Natural killer cell (primary cell): ENCODE data around the gene MTURN. TPM values are rescaled to one million over a fixed set of nuclear protein-coding genes. Genes with fewer than 3 reads are reported as not detected.

Experiments used
- ATAC-seq, 3 donors: fragments of 150-1000 bp in 2 of 3; fragments of 200-7000 bp in 1 of 3; cut with Tn5 transposase; 1 replicate in 1 of 3; 2 replicates in 2 of 3; pipeline ENCODE4 v1.10.0; 2021; ENCODE audit warnings: mild to moderate bottlenecking in 2 of 3, moderate library complexity in 2 of 3
- DNase-seq, 2 donors: peaks; one replicate each; pipeline versions ENCODE4 v3.0.0 to v3.0.0-alpha.2; 2013 to 2021; ENCODE audit warnings: mixed read lengths in 1 of 2
- H3K27ac ChIP-seq: one replicate; pipeline ENCODE4 v1.5.1; 2013; ENCODE audit warnings: mild to moderate bottlenecking, low read length
- H3K27me3 ChIP-seq: one replicate; pipeline ENCODE4 v1.6.1; 2013; ENCODE audit warnings: low read length; ENCODE audit not compliant: control insufficient read depth, insufficient read depth
- H3K36me3 ChIP-seq: one replicate; pipeline ENCODE4 v1.6.1; 2013; ENCODE audit warnings: low read length; ENCODE audit not compliant: control insufficient read depth, insufficient read depth
- H3K4me1 ChIP-seq: one replicate; pipeline ENCODE4 v1.6.1; 2013; ENCODE audit warnings: low read length; ENCODE audit not compliant: control insufficient read depth, insufficient read depth
- H3K4me3 ChIP-seq: one replicate; pipeline ENCODE4 v1.5.1; 2013; ENCODE audit warnings: low read length
- H3K9me3 ChIP-seq: one replicate; pipeline ENCODE4 v1.6.1; 2013; ENCODE audit warnings: low read length; ENCODE audit not compliant: control insufficient read depth, insufficient read depth
- H3K27ac Mint-ChIP-seq, 2 donors: one replicate each; pipeline ENCODE4 v1.8.0; 2022; ENCODE audit warnings: mild to moderate bottlenecking in 2 of 2, mixed read lengths in 2 of 2, moderate library complexity in 1 of 2
- H3K27me3 Mint-ChIP-seq, 2 donors: one replicate each; pipeline ENCODE4 v1.8.0; 2022; ENCODE audit warnings: low read depth in 2 of 2, mixed read lengths in 2 of 2
- H3K36me3 Mint-ChIP-seq: one replicate; pipeline ENCODE4 v1.8.0; 2022; ENCODE audit warnings: mixed read lengths
- H3K4me1 Mint-ChIP-seq, 2 donors: one replicate each; pipeline ENCODE4 v1.8.0; 2022; ENCODE audit warnings: mixed read lengths in 2 of 2
- H3K4me3 Mint-ChIP-seq: one replicate; pipeline ENCODE4 v1.8.0; 2022; ENCODE audit warnings: mild to moderate bottlenecking, moderate library complexity, mixed read lengths
- H3K9me3 Mint-ChIP-seq, 2 donors: one replicate each; pipeline ENCODE4 v1.8.0; 2022; ENCODE audit warnings: mixed read lengths in 2 of 2
- WGBS: methylation state at CpG from one replicate; pipeline ENCODE4 v1.1.7; 2013; ENCODE audit warnings: missing lambda C conversion rate; ENCODE audit not compliant: insufficient coverage; 5-methylcytosine and 5-hydroxymethylcytosine counted together
- intact Hi-C: fragments of 100-400 bp; cut with micrococcal nuclease; formaldehyde crosslinking; loops from one replicate; pipeline ENCODE4 v1.14.2; 2022
- total RNA-seq, 4 donors: library from RNA; stranded (reverse); fragments of 120-200 nt in 1 of 4; gene quantifications; one replicate each; pipeline versions ENCODE4 v1.2.3 to v1.2.4, GENCODE V29; 2013 to 2022
- TF ChIP-seq, protein P1 (sequence below): fragments of 200-600 bp; IDR thresholded peaks from one replicate; pipeline ENCODE4 v1.8.0; 2022; ENCODE audit warnings: antibody characterized with exemption

The MTURN gene
- total RNA-seq, 3 donors from 2014 or later (not counting 1 experiment from before 2014, with no cell fraction given) = 31.6 to 37.3 (median 32.8) TPM

DNA sequence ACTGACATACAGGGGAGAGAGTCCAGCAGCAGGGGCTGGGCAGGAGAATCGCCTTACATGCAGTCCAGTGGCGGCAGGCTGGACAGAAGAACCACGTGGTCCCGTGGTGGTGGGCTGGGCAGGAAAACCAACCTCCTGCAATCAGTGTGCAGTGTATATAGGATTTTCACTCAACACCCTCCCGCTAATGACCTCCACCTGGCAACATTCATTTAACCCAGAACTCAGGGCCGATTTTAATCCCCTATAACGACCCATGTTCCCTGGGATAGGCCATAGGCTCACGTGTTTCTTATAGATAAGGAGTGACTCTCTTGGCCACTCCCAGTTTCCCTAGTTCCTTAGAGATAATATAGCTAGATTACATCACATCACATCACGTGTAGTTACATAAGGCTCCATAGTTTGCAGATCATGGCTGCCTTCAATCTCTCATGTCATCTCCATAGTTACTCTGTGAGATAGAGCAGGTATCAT lies 19.4 kb downstream of the MTURN start:
- Histone ChIP-seq H3K36me3 (no peaks in the 10 kb centered on the region), H3K27me3 (no peaks in the 10 kb centered on the region), H3K4me3 (no peak overlapping the region), H3K9me3 (no peaks in the 10 kb centered on the region), H3K4me1 (peaks cover 6% of the 10 kb centered on the region), H3K27ac (no peak overlapping the region)
- no peak overlapping the region for H3K4me3 Mint-ChIP-seq
- intact Hi-C loops = no loop called here
- no peaks in the 10 kb centered on the region for H3K9me3 Mint-ChIP-seq
- WGBS = 91% methylated on average over 8 of the region's 9 CpGs
- peaks cover under 1 to 8% of the 10 kb centered on the region in 2 donors for H3K4me1 Mint-ChIP-seq
- H3K27me3 Mint-ChIP-seq = no peaks in the 10 kb centered on the region
- TF ChIP-seq, protein P1, sequence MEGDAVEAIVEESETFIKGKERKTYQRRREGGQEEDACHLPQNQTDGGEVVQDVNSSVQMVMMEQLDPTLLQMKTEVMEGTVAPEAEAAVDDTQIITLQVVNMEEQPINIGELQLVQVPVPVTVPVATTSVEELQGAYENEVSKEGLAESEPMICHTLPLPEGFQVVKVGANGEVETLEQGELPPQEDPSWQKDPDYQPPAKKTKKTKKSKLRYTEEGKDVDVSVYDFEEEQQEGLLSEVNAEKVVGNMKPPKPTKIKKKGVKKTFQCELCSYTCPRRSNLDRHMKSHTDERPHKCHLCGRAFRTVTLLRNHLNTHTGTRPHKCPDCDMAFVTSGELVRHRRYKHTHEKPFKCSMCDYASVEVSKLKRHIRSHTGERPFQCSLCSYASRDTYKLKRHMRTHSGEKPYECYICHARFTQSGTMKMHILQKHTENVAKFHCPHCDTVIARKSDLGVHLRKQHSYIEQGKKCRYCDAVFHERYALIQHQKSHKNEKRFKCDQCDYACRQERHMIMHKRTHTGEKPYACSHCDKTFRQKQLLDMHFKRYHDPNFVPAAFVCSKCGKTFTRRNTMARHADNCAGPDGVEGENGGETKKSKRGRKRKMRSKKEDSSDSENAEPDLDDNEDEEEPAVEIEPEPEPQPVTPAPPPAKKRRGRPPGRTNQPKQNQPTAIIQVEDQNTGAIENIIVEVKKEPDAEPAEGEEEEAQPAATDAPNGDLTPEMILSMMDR = no peak
- DNase-seq (no peak), ATAC-seq (no peak)
- H3K36me3 Mint-ChIP-seq = no peaks in the 10 kb centered on the region
- H3K27ac Mint-ChIP-seq = no peak overlapping the region

DNA sequence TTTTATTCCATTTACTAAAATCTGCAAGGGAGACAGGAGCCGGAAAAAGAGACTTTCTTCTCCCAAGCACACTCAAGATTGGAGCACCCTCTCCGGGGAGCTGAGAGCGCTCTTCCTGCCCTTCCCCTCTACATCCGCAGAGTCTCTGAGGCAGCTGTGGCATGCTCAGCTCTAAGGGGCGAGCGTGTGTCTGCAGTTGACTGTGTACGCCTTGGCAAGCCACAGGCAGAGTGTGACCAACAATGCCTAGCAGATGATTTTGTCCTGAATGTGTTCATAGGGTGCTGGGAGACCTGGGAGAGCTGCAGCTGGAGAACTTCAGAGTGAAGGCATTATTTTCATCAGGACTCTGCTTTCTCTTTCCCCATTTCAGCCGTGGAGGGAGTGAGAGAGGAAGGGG lies 20.7 kb downstream of the MTURN start:
- DNase-seq = no peak
- 85% methylated on average over 8 of the region's 8 CpGs for WGBS
- peak in 2 of 3 donors; percentile 39 to 42 for ATAC-seq

DNA sequence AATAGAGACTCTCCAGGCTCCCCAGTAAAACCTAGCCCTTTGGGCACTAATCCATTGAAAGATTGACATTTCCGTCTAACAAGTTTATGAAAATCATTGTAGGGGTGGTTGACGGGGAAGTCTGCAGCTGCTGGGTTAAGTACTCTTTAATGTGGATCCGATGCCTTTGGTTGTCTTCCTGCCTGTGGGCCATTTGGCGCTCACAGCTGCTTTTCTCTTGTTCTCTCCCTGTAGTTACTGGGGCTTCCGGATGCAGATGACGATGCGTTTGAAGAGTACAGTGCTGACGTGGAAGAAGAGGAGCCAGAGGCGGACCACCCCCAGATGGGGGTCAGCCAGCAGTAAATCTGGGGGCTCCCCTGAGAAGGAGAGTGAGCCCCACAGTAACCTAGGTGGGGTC lies 22.4 kb downstream of the MTURN start:
- no peak overlapping the region for H3K4me3 Mint-ChIP-seq

More for the DNA sequence above, 20.7 kb downstream of the MTURN start:
- no peaks in the 10 kb centered on the region for H3K9me3 ChIP-seq
- peak overlapping the region in 1 of 2 donors; percentile 10 for H3K27ac Mint-ChIP-seq
- peaks cover 14% of the 10 kb centered on the region for H3K4me1 ChIP-seq
- peaks cover 14 to 21% of the 10 kb centered on the region in 2 donors for H3K4me1 Mint-ChIP-seq
- intact Hi-C loops = no loop called here
- H3K27me3 Mint-ChIP-seq = no peaks in the 10 kb centered on the region
- no peaks in the 10 kb centered on the region for H3K9me3 Mint-ChIP-seq
- H3K27me3 ChIP-seq = no peaks in the 10 kb centered on the region
- TF ChIP-seq, protein P1 = no peak
- no peaks in the 10 kb centered on the region for H3K36me3 ChIP-seq
- H3K4me3 ChIP-seq = no peak overlapping the region
- H3K4me3 Mint-ChIP-seq = no peak overlapping the region
- no peak overlapping the region for H3K27ac ChIP-seq
- H3K36me3 Mint-ChIP-seq = no peaks in the 10 kb centered on the region

More for the DNA sequence above, 22.4 kb downstream of the MTURN start:
- peaks cover 19 to 34% of the 10 kb centered on the region in 2 donors for H3K4me1 Mint-ChIP-seq
- H3K27ac ChIP-seq = no peak overlapping the region
- no peaks in the 10 kb centered on the region for H3K9me3 Mint-ChIP-seq
- peak overlapping the region in 1 of 2 donors; percentile 57 for H3K27ac Mint-ChIP-seq
- intact Hi-C loops = no loop called here
- no peaks in the 10 kb centered on the region for H3K27me3 ChIP-seq
- DNase-seq (peak in 1 of 2 donors; percentile 64), ATAC-seq (no peak)
- no peaks in the 10 kb centered on the region for H3K9me3 ChIP-seq
- no peaks in the 10 kb centered on the region for H3K27me3 Mint-ChIP-seq
- no peak overlapping the region for H3K4me3 ChIP-seq
- WGBS = 52% methylated on average over 9 of the region's 9 CpGs
- no peaks in the 10 kb centered on the region for H3K36me3 ChIP-seq
- no peaks in the 10 kb centered on the region for H3K36me3 Mint-ChIP-seq
- TF ChIP-seq, protein P1 = no peak
- H3K4me1 ChIP-seq = peaks cover 22% of the 10 kb centered on the region
